Central memory CD4-positive, alpha-beta T cell (primary cell): ENCODE data around the gene LYPD6B.

Experiments used
- DNase-seq: peaks from one replicate; pipeline ENCODE4 v3.0.0; 2022

The LYPD6B gene

GRCh38 chr2:149129433-149129832 lies 90.9 kb downstream of the LYPD6B start:
- DNase-seq: no peak

- DNase-seq: no peak
These were observed 93.8 kb downstream of the LYPD6B start for GRCh38 chr2:149132339-149132738.

GRCh38 chr2:149132901-149133300 lies 94.4 kb downstream of the LYPD6B start:
- no peak for DNase-seq

- DNase-seq: no peak
These were observed 95.9 kb downstream of the LYPD6B start for GRCh38 chr2:149134335-149134923.

GRCh38 chr2:149136111-149136510 lies 97.6 kb downstream of the LYPD6B start:
- no peak for DNase-seq

- no peak for DNase-seq
These were observed 102.5 kb downstream of the LYPD6B start for GRCh38 chr2:149141046-149141445.

- DNase-seq: no peak
These were observed 105.2 kb downstream of the LYPD6B start for GRCh38 chr2:149143734-149144133.

- no peak for DNase-seq
These were observed 107.1 kb downstream of the LYPD6B start for GRCh38 chr2:149145314-149146295.

GRCh38 chr2:149146876-149147275 lies 108.4 kb downstream of the LYPD6B start:
- no peak for DNase-seq

- no peak for DNase-seq
These were observed 109.9 kb downstream of the LYPD6B start for GRCh38 chr2:149148194-149149006.

GRCh38 chr2:149149007-149149297 lies 110.5 kb downstream of the LYPD6B start:
- no peak for DNase-seq

- no peak for DNase-seq
These were observed 114.0 kb downstream of the LYPD6B start for GRCh38 chr2:149152469-149152953.

GRCh38 chr2:149155196-149155969 lies 116.9 kb downstream of the LYPD6B start:
- DNase-seq: no peak

GRCh38 chr2:149155988-149156387 lies 117.5 kb downstream of the LYPD6B start:
- DNase-seq: no peak

GRCh38 chr2:149156971-149157740 lies 118.7 kb downstream of the LYPD6B start:
- no peak for DNase-seq

- no peak for DNase-seq
These were observed 120.5 kb downstream of the LYPD6B start for GRCh38 chr2:149158957-149159356.

GRCh38 chr2:149160195-149160594 lies 121.7 kb downstream of the LYPD6B start:
- no peak for DNase-seq

- DNase-seq: peak; percentile 54
These were observed 122.3 kb downstream of the LYPD6B start for GRCh38 chr2:149160701-149161217.

- DNase-seq: no peak
These were observed 123.2 kb downstream of the LYPD6B start for GRCh38 chr2:149161481-149162225.

- DNase-seq: no peak
These were observed 125.8 kb downstream of the LYPD6B start for GRCh38 chr2:149164296-149164695.

GRCh38 chr2:149164827-149165226 lies 126.3 kb downstream of the LYPD6B start:
- no peak for DNase-seq
